Caki2 (cell line): ENCODE data around the gene PDIK1L. TPM values are rescaled to one million over a fixed set of nuclear protein-coding genes. Genes with fewer than 3 reads are reported as not detected.

Experiments
- DNase-seq: peaks from one replicate; pipeline ENCODE4 v3.0.0-alpha.2; 2015; ENCODE audit warnings: low read depth
- in situ Hi-C: cut with HindIII; loops from 2 replicates; pipeline ENCODE4 v1.10.0; 2016; ENCODE audit warnings: low sequenced_read_pairs, low pct_unique_long_range_greater_than_20kb, mixed read lengths
- total RNA-seq: library from RNA; depleted of rRNA; stranded (reverse); fragments of >200 nt; shearing (Covaris generic); gene quantifications from 2 replicates; pipeline ENCODE4 v1.2.3, GENCODE V29; 2014; ENCODE audit warnings: low replicate concordance

The PDIK1L gene
- total RNA-seq, 1 experiment from 2014 or later = 5.7 TPM

DNA sequence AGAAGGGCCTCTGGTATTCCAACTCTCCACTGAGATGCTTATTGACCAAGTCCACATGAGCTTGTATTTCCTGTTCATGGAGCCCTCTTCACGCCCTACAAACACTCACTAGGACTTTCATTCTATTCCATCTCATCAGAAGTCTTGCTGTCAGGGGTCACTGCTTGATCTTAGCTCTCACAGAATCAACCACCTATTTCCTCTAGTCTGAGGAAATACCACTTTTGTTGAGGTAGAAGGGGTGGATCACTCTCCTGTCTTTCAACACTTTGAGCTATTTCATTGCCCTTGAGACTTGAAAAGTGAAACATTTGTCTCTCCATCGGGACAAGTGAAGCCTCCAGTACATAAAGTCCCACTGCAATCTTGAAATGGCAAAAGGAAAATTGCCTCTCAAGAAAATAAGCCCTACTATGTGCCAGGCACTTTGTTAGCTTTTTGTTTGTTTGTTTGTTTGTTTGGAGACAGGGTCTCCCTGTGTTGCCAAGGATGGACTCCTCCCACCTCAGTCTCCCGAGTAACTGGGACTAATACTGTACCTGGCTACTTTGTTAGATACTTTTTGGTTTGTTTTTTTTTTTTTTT lies 27.4 kb downstream of the PDIK1L start:
- in situ Hi-C loops = no loop called here

DNA sequence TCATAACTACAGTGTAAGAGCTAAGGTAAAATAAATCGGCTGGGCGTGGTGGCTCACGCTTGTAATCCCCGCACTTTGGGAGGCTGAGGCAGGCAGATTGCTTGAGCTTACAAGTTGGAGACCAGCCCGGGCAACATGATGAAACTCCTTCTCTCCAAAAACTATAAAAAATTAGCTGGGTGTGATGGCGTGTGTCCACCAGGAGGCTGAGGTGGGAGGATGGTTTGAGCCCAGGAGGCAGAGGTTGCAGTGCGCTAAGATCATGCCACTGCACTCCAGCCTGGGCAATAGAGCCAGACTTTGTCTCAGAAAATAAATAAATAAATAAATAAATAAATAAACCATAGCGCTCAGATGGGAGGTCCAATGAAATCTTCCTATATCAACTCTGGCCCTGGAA lies 30.5 kb downstream of the PDIK1L start:
- DNase-seq = no peak
- in situ Hi-C loops = no loop called here

More for the DNA sequence above, 27.4 kb downstream of the PDIK1L start:
- DNase-seq = no peak

DNA sequence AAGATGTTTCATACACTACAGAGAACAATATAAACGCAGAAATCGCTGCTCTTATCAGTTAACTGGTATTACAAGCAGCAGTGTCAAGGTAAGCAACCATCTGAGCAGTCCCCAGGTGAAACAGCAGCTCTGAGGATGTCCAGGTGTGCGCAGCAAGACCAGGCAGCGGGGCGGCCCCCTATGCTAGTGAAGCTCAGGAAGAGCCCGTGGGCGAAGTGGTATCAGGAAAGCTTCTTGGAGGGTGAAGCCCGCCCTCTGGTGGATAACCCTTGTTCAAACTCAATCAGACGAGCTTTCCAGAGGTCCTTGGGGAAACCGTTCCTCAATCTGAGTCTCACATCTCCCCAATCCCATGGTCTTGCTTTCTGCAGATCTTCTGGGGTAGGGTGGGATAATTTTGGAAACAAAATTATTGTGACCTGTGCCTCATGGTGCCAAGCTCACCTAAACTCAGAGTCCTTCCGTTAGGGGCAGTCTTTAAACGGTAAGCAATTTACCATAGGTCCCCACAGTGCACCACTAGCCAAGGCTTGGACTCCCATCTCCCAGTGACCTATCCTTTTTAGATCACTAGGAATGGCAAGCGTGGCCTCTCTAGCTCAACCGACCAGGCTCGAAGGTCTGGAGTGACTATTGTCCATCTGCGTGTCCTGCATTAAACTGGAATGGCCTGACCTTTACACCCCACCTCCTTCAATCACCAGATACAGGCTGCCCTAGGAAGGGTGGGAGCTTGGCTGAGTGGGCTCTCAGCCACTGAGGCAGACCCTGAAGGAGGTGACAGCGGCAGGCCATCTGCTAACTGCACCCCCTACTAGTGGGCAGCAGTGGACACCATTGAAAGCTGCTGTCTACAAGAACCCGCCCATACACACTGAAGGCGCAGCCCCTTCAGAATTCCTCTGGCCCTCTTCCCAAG lies 33.7 kb downstream of the PDIK1L start:
- in situ Hi-C loops = no loop called here
- peak; percentile 62 for DNase-seq

DNA sequence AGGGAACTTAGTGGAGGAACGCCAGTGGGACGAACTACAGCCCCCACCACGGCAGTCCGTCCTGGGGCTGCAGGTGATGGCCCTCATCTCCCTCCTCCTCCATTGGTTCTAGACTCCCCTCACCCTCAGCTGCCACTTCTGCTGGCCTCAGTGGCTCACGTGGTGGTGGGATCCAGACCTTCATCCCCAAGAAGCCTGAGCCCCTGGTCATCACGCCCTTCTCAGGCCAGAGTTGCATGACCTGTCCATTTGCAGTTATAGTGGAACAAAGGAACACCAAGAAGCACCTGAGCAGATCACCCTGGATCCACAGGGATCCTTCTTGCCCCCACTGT lies 34.3 kb downstream of the PDIK1L start:
- in situ Hi-C loops = no loop called here
- DNase-seq = no peak

DNA sequence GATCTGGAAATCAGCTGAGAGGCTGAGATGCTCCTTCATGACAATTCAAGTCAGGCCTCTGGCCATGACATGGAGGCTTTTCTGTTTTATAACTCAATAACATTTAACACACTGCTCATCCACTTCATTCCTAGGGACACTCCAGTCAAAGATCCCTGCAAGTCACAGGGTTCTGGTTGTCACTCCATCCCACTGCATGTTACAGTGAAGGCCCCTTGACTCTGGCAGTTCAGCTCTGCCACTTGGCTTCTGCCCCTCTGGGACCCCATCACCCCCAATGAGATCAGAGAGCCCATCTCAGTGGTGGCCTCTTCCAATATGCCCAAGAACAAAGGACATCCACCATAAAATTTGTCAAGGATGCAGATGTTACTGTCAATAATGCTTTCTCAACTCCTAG lies 37.3 kb downstream of the PDIK1L start:
- in situ Hi-C loops = no loop called here
- no peak for DNase-seq

DNA sequence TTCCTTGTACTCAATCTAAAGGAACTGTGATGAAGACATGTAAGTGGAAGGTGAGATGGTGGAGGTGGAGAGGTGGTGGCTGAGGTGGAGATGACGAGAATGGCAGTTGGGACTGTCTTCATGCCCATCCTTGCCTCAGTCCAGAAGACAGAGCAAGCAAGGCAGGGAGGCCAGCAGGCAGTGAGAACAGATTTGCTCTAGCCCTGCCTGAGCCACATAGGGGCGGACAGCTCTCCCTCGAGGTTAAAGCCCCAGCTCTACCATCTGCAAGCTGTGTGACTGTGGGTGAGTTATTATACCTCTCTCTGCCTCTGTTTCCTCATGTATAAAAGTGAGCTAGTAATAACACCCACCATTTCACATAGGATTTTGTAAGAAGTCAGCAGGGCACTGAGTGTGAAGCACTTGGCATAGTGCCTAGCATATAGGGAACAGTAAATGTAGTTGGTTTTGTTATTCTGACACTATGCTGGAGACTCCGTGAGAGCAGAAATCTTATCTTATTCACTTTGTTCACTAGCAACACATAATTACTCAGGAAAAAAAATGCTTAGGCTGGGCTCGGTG lies 42.4 kb downstream of the PDIK1L start:
- no peak for DNase-seq
- in situ Hi-C loops = no loop called here

DNA sequence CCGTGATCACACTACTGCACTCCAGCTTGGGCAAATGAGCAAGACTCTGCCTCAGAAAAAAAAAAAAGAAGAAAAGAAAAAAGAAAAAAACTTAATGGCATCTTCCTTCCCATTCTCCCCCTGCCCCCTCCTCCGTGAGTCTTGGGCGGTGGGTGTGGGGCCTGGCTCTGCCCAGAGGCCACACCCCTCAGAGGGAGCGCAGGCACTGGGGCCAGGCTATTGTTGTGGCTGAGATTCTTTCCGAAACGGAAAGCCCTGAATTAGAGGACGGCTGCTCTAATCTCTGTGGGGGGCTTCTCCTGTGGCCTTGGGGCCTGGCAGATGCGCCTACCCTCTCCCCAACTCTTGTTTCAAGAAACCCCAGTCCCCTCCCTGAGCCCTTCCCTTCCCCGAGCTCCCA lies 43.1 kb downstream of the PDIK1L start:
- no peak for DNase-seq
- in situ Hi-C loops = no loop called here

DNA sequence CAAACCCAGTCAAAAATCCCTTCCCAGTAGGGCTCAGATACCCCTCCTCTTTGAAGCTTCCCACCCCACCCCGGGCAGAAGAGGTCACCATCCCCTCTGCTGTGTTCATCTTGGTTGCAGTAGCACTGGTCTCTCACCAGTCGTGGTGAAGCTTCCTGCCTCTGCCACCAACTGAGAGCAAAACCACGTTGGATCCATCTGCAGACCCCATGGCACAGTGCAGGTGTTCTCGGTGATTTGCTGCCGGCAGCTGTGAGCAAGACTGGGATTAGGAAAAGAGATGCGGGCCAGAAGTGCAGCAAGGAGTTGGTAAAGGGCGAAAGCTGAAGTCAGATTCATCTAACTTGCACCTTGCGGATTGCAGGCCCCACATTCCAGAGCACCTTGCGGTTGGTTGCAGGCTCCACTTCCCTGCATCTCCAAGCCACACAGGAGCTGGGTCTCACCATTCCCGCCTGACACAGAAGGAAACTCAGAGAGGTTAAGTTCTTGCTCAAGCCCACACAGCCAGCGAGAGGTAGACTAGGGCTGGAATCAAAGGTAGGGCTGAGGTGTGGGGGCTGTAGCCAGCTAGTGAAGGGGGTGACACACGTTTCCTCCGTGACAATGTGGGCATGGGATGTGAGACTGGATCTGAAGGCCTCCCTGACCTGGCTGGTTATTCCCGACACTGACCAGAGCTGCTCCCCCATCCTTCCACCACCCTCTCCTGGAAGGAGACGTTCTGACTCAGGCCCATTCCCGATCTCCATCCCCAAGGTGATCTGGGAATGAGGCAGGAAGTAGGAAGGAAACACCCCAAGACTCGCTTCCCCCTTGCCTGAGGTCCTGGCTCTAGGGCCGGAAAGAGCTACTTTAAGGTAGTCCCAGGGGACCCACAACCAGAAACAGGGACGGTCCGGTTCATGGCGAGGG lies 44.0 kb downstream of the PDIK1L start:
- in situ Hi-C loops = no loop called here
- no peak for DNase-seq

DNA sequence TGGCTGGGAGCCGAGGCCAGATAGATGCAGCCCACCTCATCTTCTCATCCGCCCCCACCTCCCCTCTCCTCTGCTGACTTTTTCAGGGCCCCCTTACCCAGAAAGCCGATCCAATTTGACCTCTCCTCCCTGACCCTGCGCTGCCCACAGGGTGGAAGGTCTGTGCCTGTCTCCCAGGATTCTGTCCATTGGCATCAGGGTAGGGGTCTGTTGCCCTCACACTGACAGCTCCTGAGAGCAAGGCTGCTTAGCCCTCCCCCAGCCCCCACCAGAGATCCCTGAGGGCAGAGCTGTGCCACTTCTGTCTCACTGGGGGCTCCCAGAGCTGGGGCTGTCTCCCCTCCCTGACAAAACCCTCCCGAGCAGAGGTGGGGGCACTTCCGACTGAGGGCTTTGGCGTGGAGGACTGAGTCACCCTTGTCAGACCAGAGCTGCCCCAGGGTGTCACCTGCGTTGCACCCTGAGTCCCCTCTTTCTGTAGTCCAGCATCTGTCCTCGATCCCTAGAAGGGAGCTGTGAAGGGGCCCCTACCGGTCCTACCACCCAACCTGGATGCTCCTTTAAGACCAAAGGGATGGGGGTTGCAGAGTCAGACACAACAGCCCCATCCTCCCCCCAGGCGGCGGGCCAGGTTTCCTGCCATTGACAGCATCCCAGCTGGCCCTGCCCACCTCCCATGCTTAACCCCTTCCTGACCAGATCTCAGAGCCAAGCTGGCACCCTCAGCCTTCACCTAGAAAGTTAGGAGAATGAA lies 44.8 kb downstream of the PDIK1L start:
- in situ Hi-C loops = no loop called here
- DNase-seq = no peak

DNA sequence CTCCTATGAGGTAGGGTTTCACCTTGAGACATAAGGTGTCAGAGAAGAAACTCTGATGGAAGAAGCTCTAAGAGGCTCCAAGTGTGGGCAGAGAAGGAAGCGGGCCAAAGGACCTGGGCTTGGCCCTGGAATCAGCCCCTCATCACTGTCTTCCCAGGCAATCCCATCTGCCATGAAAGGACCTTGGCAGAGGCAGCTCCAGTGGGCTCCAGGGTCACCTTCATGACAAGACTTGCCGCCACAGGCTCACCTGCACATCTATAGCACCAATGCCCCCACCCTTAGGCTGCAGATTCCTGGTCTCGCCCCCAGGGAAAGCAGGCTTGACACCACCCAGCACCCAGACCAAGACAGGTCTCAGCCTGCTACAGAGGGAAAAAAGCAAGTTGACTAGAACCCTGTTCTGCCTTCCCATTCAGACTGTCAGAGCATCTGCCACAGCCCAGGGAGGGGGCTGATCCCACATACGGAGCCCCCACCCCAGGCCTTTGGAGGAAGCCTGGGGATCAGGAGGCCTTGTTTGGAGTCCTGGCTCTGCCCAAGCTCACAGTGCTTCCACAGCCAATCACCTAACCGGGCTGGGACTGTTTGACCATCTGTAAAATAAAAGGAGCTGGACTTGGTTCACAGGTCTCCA lies 46.8 kb downstream of the PDIK1L start:
- in situ Hi-C loops = no loop called here
- DNase-seq = no peak

DNA sequence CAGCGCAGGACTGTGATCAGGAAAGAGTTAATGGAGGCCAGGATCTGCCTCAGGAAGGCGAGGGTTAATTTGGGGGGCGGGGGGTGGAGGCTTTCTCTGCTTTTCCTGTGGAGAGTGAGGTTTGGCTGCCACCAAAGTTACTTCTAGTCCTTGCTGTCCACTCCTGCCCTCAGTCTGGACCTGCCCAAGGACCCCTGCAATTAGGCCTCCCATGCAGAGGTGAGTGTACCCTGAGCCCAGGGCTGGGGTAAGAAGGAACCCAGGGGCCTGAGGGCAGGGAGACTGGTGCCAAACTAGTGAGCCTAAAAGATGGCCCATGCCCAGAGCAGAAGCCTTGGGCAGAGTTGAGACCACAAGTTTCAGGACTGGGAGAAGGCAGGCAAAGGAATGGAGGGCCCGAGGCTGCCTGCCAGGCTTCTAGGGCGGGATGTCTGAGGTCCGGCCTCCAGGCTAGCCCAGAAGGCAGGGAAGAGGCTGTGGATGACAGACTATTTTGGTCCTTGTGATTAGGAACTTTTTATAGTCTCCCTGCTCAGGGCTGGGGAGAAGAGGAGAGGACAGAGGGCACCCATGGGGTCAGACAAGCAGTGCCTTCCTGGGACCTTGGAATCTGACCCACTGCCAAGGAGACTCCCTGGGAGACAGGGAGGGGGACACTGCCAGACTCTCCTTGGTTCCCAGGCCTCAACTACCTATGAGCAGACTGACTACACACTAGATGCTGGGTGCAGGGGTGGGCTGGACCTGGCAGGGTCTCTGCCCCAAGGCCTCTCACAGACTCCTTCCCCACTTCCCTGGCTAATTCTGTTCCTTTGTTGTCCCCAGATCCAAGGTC lies 47.5 kb downstream of the PDIK1L start, which contains the start of gene FAM110D:
Gene FAM110D, plus strand, starts transcription at position 172 of the 835 bp plus-strand sequence. CDS start 2,213 bp downstream, outside the sequence.
- no peak for DNase-seq
- in situ Hi-C loops = no loop called here

DNA sequence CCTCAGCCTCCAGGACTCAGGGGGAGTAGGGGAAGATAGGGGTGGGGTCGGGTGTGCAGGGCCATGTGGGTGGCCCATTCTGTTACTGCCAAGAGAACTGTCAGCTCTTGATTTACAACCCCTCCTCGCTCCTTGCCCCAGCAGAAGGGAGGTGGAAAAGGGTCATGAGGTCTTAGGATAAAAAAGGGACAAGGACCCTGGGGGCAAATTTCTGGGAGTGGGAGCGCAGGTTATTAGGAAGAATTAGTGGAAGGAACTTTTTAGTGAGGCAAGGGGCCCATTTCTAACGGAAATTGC lies 48.1 kb downstream of the PDIK1L start:
- DNase-seq = no peak
- in situ Hi-C loops = no loop called here

DNA sequence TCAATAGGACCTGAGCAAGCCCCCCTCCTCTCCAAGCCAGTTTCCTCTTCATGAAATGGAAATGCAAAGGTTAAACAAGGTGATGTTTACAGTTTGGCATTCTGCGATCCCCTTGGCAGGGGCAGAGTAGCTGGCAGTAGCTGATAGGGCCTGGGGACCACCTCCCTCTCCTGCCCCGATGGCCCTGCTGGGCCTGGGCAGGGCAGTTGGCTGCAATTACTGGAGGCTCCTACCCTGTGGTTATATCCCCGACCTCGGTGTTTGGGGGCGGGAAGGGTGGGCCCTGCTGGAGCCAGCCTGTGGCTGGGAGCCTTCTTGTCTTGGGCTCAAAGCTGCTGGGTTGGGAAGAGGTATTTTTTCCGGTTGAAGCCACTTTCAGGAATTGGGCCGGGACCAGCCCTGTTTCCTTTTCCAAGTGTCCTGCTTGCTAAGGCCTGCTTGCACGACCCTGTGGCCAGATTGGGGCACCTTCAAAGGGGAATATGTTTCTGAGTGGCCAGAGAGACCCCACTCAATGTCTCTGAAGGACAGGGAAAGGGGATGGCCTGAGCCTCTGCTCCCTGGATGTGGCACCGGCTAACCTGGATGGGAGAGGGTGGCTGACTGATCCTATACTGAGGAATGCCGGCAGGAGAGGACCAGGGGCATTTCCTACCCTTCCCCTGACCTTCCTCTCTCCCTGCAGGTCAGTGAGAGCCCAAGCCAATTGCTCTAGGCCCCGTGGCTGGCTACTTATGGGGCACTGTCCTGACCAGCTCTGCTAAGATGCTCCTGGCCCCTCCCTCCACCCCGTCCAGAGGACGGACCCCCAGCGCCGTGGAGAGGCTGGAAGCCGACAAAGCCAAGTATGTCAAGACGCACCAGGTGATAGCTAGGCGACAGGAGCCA lies 49.1 kb downstream of the PDIK1L start:
- in situ Hi-C loops = no loop called here

DNA sequence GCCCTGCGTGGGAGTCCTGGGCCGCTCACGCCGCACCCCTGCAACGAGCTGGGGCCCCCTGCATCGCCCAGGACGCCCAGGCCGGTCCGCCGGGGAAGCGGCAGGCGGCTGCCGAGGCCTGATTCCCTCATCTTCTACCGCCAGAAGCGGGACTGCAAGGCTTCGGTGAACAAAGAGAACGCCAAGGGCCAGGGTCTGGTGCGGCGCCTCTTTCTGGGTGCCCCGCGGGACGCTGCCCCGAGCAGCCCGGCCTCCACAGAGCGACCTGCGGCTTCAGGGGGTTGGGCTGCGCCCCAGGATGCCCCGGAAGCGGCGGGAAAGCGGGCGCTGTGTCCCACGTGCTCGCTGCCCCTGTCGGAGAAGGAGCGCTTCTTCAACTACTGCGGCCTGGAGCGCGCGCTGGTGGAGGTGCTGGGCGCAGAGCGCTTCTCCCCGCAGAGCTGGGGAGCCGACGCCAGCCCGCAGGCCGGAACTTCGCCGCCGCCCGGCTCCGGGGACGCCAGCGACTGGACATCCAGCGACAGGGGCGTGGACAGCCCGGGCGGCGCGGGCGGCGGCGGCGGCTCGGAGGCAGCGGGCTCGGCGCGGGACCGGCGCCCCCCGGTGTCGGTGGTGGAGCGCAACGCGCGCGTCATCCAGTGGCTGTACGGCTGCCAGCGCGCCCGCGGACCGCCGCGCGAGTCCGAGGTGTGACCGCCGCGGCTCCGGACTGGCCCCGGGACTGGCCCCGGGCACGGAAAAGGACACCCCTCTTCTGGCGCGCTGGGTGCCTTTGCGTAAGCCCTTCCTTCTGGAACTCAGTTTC lies 50.0 kb downstream of the PDIK1L start:
- peak; percentile 65 for DNase-seq
- in situ Hi-C loops = no loop called here

More for the DNA sequence above, 49.1 kb downstream of the PDIK1L start:
- no peak for DNase-seq

DNA sequence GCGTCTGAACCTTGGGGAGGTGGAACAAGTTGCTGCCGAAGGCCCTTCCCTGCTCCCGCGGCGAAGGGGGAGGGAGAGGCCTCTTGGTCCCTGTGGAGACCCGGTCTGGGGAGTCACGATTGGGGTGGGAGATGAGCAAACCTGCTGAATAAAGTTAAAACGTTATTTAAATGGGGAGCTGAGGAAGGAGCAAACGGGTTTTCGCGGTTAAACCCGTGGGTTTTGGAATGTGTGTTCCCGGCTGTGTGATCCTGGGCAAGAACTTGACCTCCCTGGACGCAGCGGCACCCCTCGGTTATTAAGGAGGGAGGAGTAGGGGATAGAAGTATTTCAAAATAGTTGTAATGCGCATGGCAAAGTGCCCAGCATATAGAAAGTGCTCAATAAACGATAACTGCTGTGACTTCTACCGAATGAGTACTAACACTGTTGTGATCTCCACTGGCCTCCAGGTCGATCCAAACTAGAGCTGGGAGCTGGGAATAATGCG lies 50.6 kb downstream of the PDIK1L start:
- no peak for DNase-seq
- in situ Hi-C loops = no loop called here
